K562 (cell line): ENCODE results near the gene DCAF5. TPM values are rescaled to one million over a fixed set of nuclear protein-coding genes. Genes with fewer than 3 reads are reported as not detected.

ENCODE experiments used
- CHD1 ChIP-seq: fragments of 200-600 bp; sonication (generic); IDR thresholded peaks from one replicate; pipeline ENCODE4 v1.6.1; 2012; ENCODE audit warnings: mild to moderate bottlenecking, moderate library complexity, low read length, inconsistent platforms
- DIDO1 ChIP-seq: fragments of 450-650 bp; IDR thresholded peaks from 2 replicates; pipeline ENCODE4 v1.6.1; 2016; ENCODE audit warnings: low read depth, missing biosample characterization, missing genetic modification characterization
- NFIX ChIP-seq: fragments of 250-450 bp; sonication (Bioruptor Pico); IDR thresholded peaks from 2 replicates; pipeline ENCODE4 v1.4.0; 2020; ENCODE audit warnings: low read depth, mild to moderate bottlenecking, moderate library complexity
- NR2C2 ChIP-seq, 2 experiments: fragments of 200-800 bp in 1 of 2; sonication (Bioruptor generic) in 1 of 2; sonication (generic) in 1 of 2; formaldehyde crosslinking in 1 of 2; IDR thresholded peaks; 2 replicates each; pipeline versions ENCODE4 v1.6.1 to v1.8.0; 2016 to 2022; ENCODE audit warnings: mild to moderate bottlenecking in 1 of 2, missing compliant biosample characterization in 1 of 2, missing genetic modification characterization in 1 of 2, missing genetic modification reagents in 1 of 2
- RB1 ChIP-seq: fragments of 450-650 bp; IDR thresholded peaks from 2 replicates; pipeline ENCODE4 v1.6.1; 2017; ENCODE audit warnings: low read depth, mild to moderate bottlenecking
- RBFOX2 ChIP-seq: fragments of 200-400 bp; formaldehyde crosslinking; IDR thresholded peaks from 2 replicates; pipeline ENCODE4 v1.6.1; 2017; ENCODE audit warnings: low read depth, mild to moderate bottlenecking, low read length, moderate library complexity
- RBM17 ChIP-seq: fragments of 200-400 bp; formaldehyde crosslinking; IDR thresholded peaks from 2 replicates; pipeline ENCODE4 v1.6.1; 2017; ENCODE audit warnings: low read depth, mild to moderate bottlenecking, low read length, borderline replicate concordance
- ZNF318 ChIP-seq, 2 experiments: fragments of 450-650 bp; IDR thresholded peaks; 2 replicates each; pipeline ENCODE4 v1.6.1; 2016; ENCODE audit warnings: mild to moderate bottlenecking in 2 of 2, borderline replicate concordance in 1 of 2, low read depth in 1 of 2, moderate library complexity in 1 of 2
- ZNF639 ChIP-seq, 2 experiments: fragments of 200-800 bp in 1 of 2; sonication (Bioruptor generic) in 1 of 2; sonication (generic) in 1 of 2; formaldehyde crosslinking in 1 of 2; IDR thresholded peaks in 1 of 2; conservative IDR thresholded peaks in 1 of 2; 2 replicates each; pipeline versions ENCODE4 v1.5.0 to v1.6.1; 2016 to 2020; ENCODE audit warnings: missing compliant biosample characterization in 1 of 2, missing genetic modification characterization in 1 of 2, missing genetic modification reagents in 1 of 2
- ZNF740 ChIP-seq, 3 experiments: fragments of 200-800 bp in 1 of 3; sonication (Bioruptor generic) in 1 of 3; sonication (generic) in 1 of 3; formaldehyde crosslinking in 1 of 3; IDR thresholded peaks; 2 replicates each; pipeline versions ENCODE4 v1.6.1 to v1.8.0; 2016 to 2022; ENCODE audit warnings: mild to moderate bottlenecking in 2 of 3, missing compliant biosample characterization in 2 of 3, missing genetic modification characterization in 2 of 3, missing genetic modification reagents in 1 of 3
- polyA plus RNA-seq, 8 experiments: library from polyadenylated mRNA; depleted of rRNA in 4 of 8; stranded (reverse) in 5 of 8; unstranded in 3 of 8; fragments of >200 nt; fragmentation: Nextera tagmentation in 2 of 8; fragmentation: Illumina TruSeq in 1 of 8; extraction: Ambion mirVana in 2 of 8; extraction: Trizol in 1 of 8; gene quantifications; 2 replicates each; pipeline versions ENCODE4 v1.2.1 to v1.2.3, GENCODE V29; 2011 to 2014; ENCODE audit warnings: inconsistent platforms in 1 of 8, missing spikeins in 1 of 8
- total RNA-seq, 7 experiments: library from RNA; depleted of rRNA in 6 of 7; stranded (reverse); fragments of >200 nt in 6 of 7; fragmentation: Illumina TruSeq in 2 of 7; extraction: Trizol in 2 of 7; gene quantifications; 2 replicates each; pipeline versions ENCODE4 v1.2.1 to v1.2.3, GENCODE V29; 2011 to 2021; ENCODE audit warnings: low replicate concordance in 1 of 7

Gene DCAF5
- total and polyA plus RNA-seq, 9 of the 15 experiments (the other 6 are each of a cell fraction or from before 2014, with no cell fraction given): 5.6 to 24.1 (median 12.7) TPM

GRCh38 chr14:69151458-69152180 is 1.3 kb downstream of the DCAF5 start (continued):
- TF ChIP-seq ZNF639 (CRISPR knock-in tag; conservative IDR thresholded peaks at IDR 0.05 in 1 of 2, IDR thresholded peaks at IDR 0.05 in 1 of 2): peak; percentile 44 to 95; a peak in 3 of 4 replicates
- TF ChIP-seq ZNF318 (IDR thresholded peaks at IDR 0.05; ENCODE audit: borderline replicate concordance in 1 of 2, low read depth in 1 of 2): no peak
- peak; percentile 57; the same call in 1 of the 2 replicates for TF ChIP-seq RB1
- TF ChIP-seq CHD1: peak; percentile 57
- TF ChIP-seq DIDO1 (tag): peak; percentile 63
- no peak for TF ChIP-seq RBM17
- TF ChIP-seq NFIX (CRISPR knock-in tag): no peak
- TF ChIP-seq NR2C2 (CRISPR knock-in tag; IDR thresholded peaks at IDR 0.05): no peak
- peak; percentile 57 for TF ChIP-seq NR2C2 (tag; IDR thresholded peaks at IDR 0.05)
- peak; percentile 83 for TF ChIP-seq RBFOX2
- no peak; the same call in 1 of the 2 replicates for TF ChIP-seq ZNF740 (CRISPR knock-in tag; IDR thresholded peaks at IDR 0.05)
- peak in 1 of 2 experiments; percentile 49; a peak in 1 of 4 replicates for TF ChIP-seq ZNF740 (tag; IDR thresholded peaks at IDR 0.05)
